Measurements from ENCODE around the gene KRT83.

- TF ChIP-seq POLR2A (IDR thresholded peaks at IDR 0.05) (no peak), CTCF (IDR thresholded peaks at IDR 0.05) (no peak), POLR2AphosphoS5 (IDR thresholded peaks at IDR 0.05) (no peak)
Observed at GRCh38 chr12:52332381-52332780, 11.2 kb upstream of the KRT83 start.

All from suprapubic skin (tissue), 4 donors.